SK-N-SH (cell line): ENCODE results near the gene DOCK10. TPM values are rescaled to one million over a fixed set of nuclear protein-coding genes. Genes with fewer than 3 reads are reported as not detected.

Experiments used
- CTCF ChIA-PET: fragments of 300-600, 350-600 bp; formaldehyde crosslinking; extraction: SDS; loops from one replicate; lab custom pipeline; 2021; lab: Yijun Ruan, JAX
- POLR2A ChIA-PET: fragments of 350-600 bp; sonication (Branson Sonifier 250); formaldehyde crosslinking; extraction: SDS; loops from one replicate; lab custom pipeline; 2020; ENCODE audit warnings: antibody characterized with exemption, inconsistent platforms; lab: Yijun Ruan, JAX
- DNase-seq: peaks from one replicate; pipeline ENCODE4 v3.0.0; 2012
- H2AFZ ChIP-seq: fragments of 200-600 bp; sonication (generic); 2 replicates; pipeline ENCODE4 v1.8.1; 2016; ENCODE audit warnings: antibody characterized with exemption, mild to moderate bottlenecking, low read depth
- H3F3A ChIP-seq: fragments of 200-600 bp; sonication (generic); replicated peaks from 2 replicates; pipeline ENCODE3; 2016; ENCODE audit warnings: antibody characterized with exemption, mild to moderate bottlenecking; ENCODE audit not compliant: insufficient read depth
- H3K27ac ChIP-seq, 2 experiments: fragments of 200-500 bp in 1 of 2; fragments of 200-600 bp in 1 of 2; sonication (Bioruptor generic) in 1 of 2; sonication (generic), shearing (Covaris generic) in 1 of 2; 2 replicates each; pipeline versions ENCODE4 v1.5.1 to v1.6.1; 2014 to 2016; ENCODE audit warnings: low read depth in 2 of 2, inconsistent platforms in 1 of 2, low read length in 1 of 2, mild to moderate bottlenecking in 1 of 2, mixed read lengths in 1 of 2
- H3K27me3 ChIP-seq: fragments of 200-600 bp; sonication (generic), shearing (Covaris generic); 2 replicates; pipeline ENCODE4 v1.6.1; 2016; ENCODE audit warnings: mixed run types; ENCODE audit not compliant: insufficient read depth
- H3K36me3 ChIP-seq, 2 experiments: fragments of 200-500 bp in 1 of 2; fragments of 200-600 bp in 1 of 2; sonication (Bioruptor generic) in 1 of 2; sonication (generic) in 1 of 2; replicated peaks in 1 of 2; 2 replicates each; pipeline versions ENCODE3 to v1.5.1; 2014 to 2016; ENCODE audit warnings: low read length in 1 of 2, mild to moderate bottlenecking in 1 of 2; ENCODE audit not compliant: insufficient read depth in 2 of 2, control insufficient read depth in 1 of 2
- H3K4me1 ChIP-seq, 2 experiments: fragments of 200-500 bp in 1 of 2; fragments of 200-600 bp in 1 of 2; sonication (Bioruptor generic) in 1 of 2; sonication (generic), shearing (Covaris generic) in 1 of 2; 2 replicates each; pipeline versions ENCODE4 v1.5.1 to v1.6.1; 2014 to 2016; ENCODE audit warnings: low read depth in 1 of 2, low read length in 1 of 2, mixed run types in 1 of 2; ENCODE audit not compliant: insufficient read depth in 2 of 2, control insufficient read depth in 1 of 2
- H3K4me2 ChIP-seq: fragments of 200-600 bp; sonication (generic), shearing (Covaris generic); 2 replicates; pipeline ENCODE4 v1.6.1; 2017; ENCODE audit warnings: mixed run types
- H3K4me3 ChIP-seq, 2 experiments: fragments of 200-500 bp in 1 of 2; fragments of 200-600 bp in 1 of 2; sonication (Bioruptor generic) in 1 of 2; sonication (generic), shearing (Covaris generic) in 1 of 2; 2 replicates each; pipeline versions ENCODE4 v1.5.1 to v1.8.1; 2014 to 2016; ENCODE audit warnings: low read depth in 2 of 2, inconsistent platforms in 1 of 2, low read length in 1 of 2, mild to moderate bottlenecking in 1 of 2, mixed read lengths in 1 of 2, moderate library complexity in 1 of 2
- H3K79me2 ChIP-seq: fragments of 200-600 bp; sonication (generic); 2 replicates; pipeline ENCODE4 v1.8.1; 2017; ENCODE audit warnings: mild to moderate bottlenecking; ENCODE audit not compliant: insufficient read depth
- H3K9ac ChIP-seq: fragments of 200-600 bp; sonication (generic); 2 replicates; pipeline ENCODE4 v1.6.1; 2017; ENCODE audit warnings: mixed run types
- H3K9me2 ChIP-seq: fragments of 200-600 bp; sonication (generic); 2 replicates; pipeline ENCODE4 v1.6.1; 2017; ENCODE audit warnings: mixed run types
- H3K9me3 ChIP-seq: fragments of 200-600 bp; sonication (generic); 2 replicates; pipeline ENCODE4 v1.6.1; 2017; ENCODE audit warnings: mixed run types, mild to moderate bottlenecking, moderate library complexity
- H4K20me1 ChIP-seq: fragments of 200-600 bp; sonication (generic); 2 replicates; pipeline ENCODE4 v1.6.1; 2017; ENCODE audit warnings: mild to moderate bottlenecking, mixed run types; ENCODE audit not compliant: insufficient read depth
- CHD2 ChIP-seq: fragments of 150-350 bp; IDR thresholded peaks from 2 replicates; pipeline ENCODE4 v1.6.1; 2018; ENCODE audit warnings: low read length; ENCODE audit not compliant: partially characterized antibody
- ELF1 ChIP-seq: IDR thresholded peaks from 2 replicates; pipeline ENCODE4 v1.4.0; 2012
- EP300 ChIP-seq, 2 experiments: IDR thresholded peaks; 2 replicates each; pipeline versions ENCODE4 v1.4.0 to v1.6.1; 2012; ENCODE audit warnings: borderline replicate concordance in 1 of 2, low read depth in 1 of 2, low read length in 1 of 2
- FOSL2 ChIP-seq: IDR thresholded peaks from 2 replicates; pipeline ENCODE4 v1.4.0; 2012; ENCODE audit warnings: low read depth, mild to moderate bottlenecking, moderate library complexity, borderline replicate concordance
- FOXJ3 ChIP-seq: sonication (generic); formaldehyde crosslinking; IDR thresholded peaks from 2 replicates; pipeline ENCODE4 v1.5.1; 2020; ENCODE audit warnings: mild to moderate bottlenecking, missing genetic modification reagents
- FOXM1 ChIP-seq: IDR thresholded peaks from 2 replicates; pipeline ENCODE4 v1.4.0; 2012; ENCODE audit warnings: low read depth, mild to moderate bottlenecking
- GABPA ChIP-seq: IDR thresholded peaks from 2 replicates; pipeline ENCODE4 v1.4.0; 2012; ENCODE audit warnings: low read depth, mild to moderate bottlenecking
- GATA2 ChIP-seq: sonication (generic); formaldehyde crosslinking; IDR thresholded peaks from 2 replicates; pipeline ENCODE4 v1.5.0; 2020; ENCODE audit warnings: mild to moderate bottlenecking, missing genetic modification reagents
- MAX ChIP-seq: IDR thresholded peaks from 2 replicates; pipeline ENCODE4 v1.4.0; 2012; ENCODE audit warnings: low read depth
- MXI1 ChIP-seq: IDR thresholded peaks from 2 replicates; pipeline ENCODE4 v1.6.1; 2012; ENCODE audit warnings: mild to moderate bottlenecking, low read depth, low read length, improper control_type of control experiment
- RFX5 ChIP-seq: IDR thresholded peaks from 2 replicates; pipeline ENCODE4 v1.6.1; 2012; ENCODE audit warnings: mild to moderate bottlenecking, improper control_type of control experiment, low read length
- SIN3A ChIP-seq: IDR thresholded peaks from 2 replicates; pipeline ENCODE4 v1.6.1; 2012; ENCODE audit warnings: low read depth, mild to moderate bottlenecking, low read length, moderate library complexity, borderline replicate concordance
- SMC3 ChIP-seq: IDR thresholded peaks from 2 replicates; pipeline ENCODE4 v1.6.1; 2012; ENCODE audit warnings: low read depth, low read length, improper control_type of control experiment
- TAF1 ChIP-seq: IDR thresholded peaks from 2 replicates; pipeline ENCODE4 v1.6.1; 2012; ENCODE audit warnings: low read depth, mild to moderate bottlenecking, low read length, moderate library complexity, borderline replicate concordance
- TCF12 ChIP-seq: IDR thresholded peaks from 2 replicates; pipeline ENCODE4 v1.4.0; 2012
- WGBS: methylation state at CpG from one replicate; pipeline ENCODE4 v1.1.6; 2017; ENCODE audit warnings: low lambda C conversion rate; 5-methylcytosine and 5-hydroxymethylcytosine counted together
- polyA plus RNA-seq, 3 experiments: library from polyadenylated mRNA; depleted of rRNA; stranded (reverse); fragments of >200 nt; gene quantifications; 2 replicates each; pipeline ENCODE4 v1.2.3, GENCODE V29; 2012
- TF ChIP-seq, protein P1 (sequence below): IDR thresholded peaks from 2 replicates; pipeline ENCODE4 v1.4.0; 2012; ENCODE audit warnings: low read depth, borderline replicate concordance
- TF ChIP-seq, protein P2 (sequence below): IDR thresholded peaks from 2 replicates; pipeline ENCODE4; 2012
- TF ChIP-seq, protein P3 (sequence below): IDR thresholded peaks from 2 replicates; pipeline ENCODE4 v1.6.1; 2012; ENCODE audit warnings: mild to moderate bottlenecking, low read depth, low read length, moderate library complexity

Gene DOCK10
- polyA plus RNA-seq, 1 of the 3 experiments (the other 2 are of a cell fraction) = 24.1 TPM

GRCh38 chr2:225033440-225034318 lies 8.6 kb downstream of the DOCK10 start:
- Histone ChIP-seq H3K4me1 (no peaks in the 10 kb centered on the region; a peak in 1 of 4 replicates), H3K27me3 (no peaks in the 10 kb centered on the region), H3K79me2 (peaks cover 94% of the 10 kb centered on the region), H3F3A (no peaks in the 10 kb centered on the region), H3K36me3 (peaks cover 0 to 6% of the 10 kb centered on the region in 2 experiments), H3K9me2 (no peaks in the 10 kb centered on the region), H4K20me1 (no peaks in the 10 kb centered on the region), H3K4me2 (no peak overlapping the region), H3K4me3 (no peak overlapping the region), H3K9ac (no peak overlapping the region), H2AFZ (no peak overlapping the region), H3K27ac (no peak overlapping the region), H3K9me3 (no peaks in the 10 kb centered on the region)
- no peak for DNase-seq
- 94% methylated on average over 6 of the region's 6 CpGs for WGBS
- CTCF ChIA-PET = no interaction called here
- TF ChIP-seq, protein P1, sequence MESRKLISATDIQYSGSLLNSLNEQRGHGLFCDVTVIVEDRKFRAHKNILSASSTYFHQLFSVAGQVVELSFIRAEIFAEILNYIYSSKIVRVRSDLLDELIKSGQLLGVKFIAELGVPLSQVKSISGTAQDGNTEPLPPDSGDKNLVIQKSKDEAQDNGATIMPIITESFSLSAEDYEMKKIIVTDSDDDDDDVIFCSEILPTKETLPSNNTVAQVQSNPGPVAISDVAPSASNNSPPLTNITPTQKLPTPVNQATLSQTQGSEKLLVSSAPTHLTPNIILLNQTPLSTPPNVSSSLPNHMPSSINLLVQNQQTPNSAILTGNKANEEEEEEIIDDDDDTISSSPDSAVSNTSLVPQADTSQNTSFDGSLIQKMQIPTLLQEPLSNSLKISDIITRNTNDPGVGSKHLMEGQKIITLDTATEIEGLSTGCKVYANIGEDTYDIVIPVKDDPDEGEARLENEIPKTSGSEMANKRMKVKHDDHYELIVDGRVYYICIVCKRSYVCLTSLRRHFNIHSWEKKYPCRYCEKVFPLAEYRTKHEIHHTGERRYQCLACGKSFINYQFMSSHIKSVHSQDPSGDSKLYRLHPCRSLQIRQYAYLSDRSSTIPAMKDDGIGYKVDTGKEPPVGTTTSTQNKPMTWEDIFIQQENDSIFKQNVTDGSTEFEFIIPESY = no peak
- no peak for TF ChIP-seq TCF12
- TF ChIP-seq, protein P2, sequence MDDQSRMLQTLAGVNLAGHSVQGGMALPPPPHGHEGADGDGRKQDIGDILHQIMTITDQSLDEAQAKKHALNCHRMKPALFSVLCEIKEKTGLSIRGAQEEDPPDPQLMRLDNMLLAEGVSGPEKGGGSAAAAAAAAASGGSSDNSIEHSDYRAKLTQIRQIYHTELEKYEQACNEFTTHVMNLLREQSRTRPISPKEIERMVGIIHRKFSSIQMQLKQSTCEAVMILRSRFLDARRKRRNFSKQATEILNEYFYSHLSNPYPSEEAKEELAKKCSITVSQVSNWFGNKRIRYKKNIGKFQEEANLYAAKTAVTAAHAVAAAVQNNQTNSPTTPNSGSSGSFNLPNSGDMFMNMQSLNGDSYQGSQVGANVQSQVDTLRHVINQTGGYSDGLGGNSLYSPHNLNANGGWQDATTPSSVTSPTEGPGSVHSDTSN = no peak
- no peak for TF ChIP-seq TAF1
- no peak for TF ChIP-seq EP300 (IDR thresholded peaks at IDR 0.05; ENCODE audit: borderline replicate concordance in 1 of 2, low read depth in 1 of 2, low read length in 1 of 2)
- TF ChIP-seq MAX = no peak
- no peak for TF ChIP-seq GABPA
- TF ChIP-seq, protein P3, sequence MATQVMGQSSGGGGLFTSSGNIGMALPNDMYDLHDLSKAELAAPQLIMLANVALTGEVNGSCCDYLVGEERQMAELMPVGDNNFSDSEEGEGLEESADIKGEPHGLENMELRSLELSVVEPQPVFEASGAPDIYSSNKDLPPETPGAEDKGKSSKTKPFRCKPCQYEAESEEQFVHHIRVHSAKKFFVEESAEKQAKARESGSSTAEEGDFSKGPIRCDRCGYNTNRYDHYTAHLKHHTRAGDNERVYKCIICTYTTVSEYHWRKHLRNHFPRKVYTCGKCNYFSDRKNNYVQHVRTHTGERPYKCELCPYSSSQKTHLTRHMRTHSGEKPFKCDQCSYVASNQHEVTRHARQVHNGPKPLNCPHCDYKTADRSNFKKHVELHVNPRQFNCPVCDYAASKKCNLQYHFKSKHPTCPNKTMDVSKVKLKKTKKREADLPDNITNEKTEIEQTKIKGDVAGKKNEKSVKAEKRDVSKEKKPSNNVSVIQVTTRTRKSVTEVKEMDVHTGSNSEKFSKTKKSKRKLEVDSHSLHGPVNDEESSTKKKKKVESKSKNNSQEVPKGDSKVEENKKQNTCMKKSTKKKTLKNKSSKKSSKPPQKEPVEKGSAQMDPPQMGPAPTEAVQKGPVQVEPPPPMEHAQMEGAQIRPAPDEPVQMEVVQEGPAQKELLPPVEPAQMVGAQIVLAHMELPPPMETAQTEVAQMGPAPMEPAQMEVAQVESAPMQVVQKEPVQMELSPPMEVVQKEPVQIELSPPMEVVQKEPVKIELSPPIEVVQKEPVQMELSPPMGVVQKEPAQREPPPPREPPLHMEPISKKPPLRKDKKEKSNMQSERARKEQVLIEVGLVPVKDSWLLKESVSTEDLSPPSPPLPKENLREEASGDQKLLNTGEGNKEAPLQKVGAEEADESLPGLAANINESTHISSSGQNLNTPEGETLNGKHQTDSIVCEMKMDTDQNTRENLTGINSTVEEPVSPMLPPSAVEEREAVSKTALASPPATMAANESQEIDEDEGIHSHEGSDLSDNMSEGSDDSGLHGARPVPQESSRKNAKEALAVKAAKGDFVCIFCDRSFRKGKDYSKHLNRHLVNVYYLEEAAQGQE = no peak
- no peak for TF ChIP-seq SMC3
- no peak for TF ChIP-seq FOXM1
- TF ChIP-seq RFX5 = no peak
- no peak for TF ChIP-seq GATA2 (CRISPR knock-in tag)
- TF ChIP-seq SIN3A = no peak
- TF ChIP-seq MXI1 = no peak
- TF ChIP-seq ELF1 = no peak
- no peak for TF ChIP-seq FOSL2
- TF ChIP-seq FOXJ3 (CRISPR knock-in tag) = no peak
- TF ChIP-seq CHD2 = no peak
- POLR2A ChIA-PET = no interaction called here
